ENCODE data around the gene NLRP12. TPM values are rescaled to one million over a fixed set of nuclear protein-coding genes. Genes with fewer than 3 reads are reported as not detected.

Gene NLRP12
- total RNA-seq, result not detected in 2 replicates
- 0.61 TPM for total RNA-seq (2013)
- 0.22 and 0.26 TPM in 2 replicates for polyA plus RNA-seq
- polyA minus RNA-seq, result 0.64 and 0.94 TPM in 2 replicates

GRCh38 chr19:53824134-53824611 lies at the start of gene NLRP12:
TSS of gene NLRP12 (minus strand) at chr19:53824314. CDS start at chr19:53824174, 140 bp downstream.
- no peaks in the 10 kb centered on the region for H4K20me1 ChIP-seq (ENCODE audit: control insufficient read depth, insufficient read depth, low read length, poor library complexity, severe bottlenecking)
- H3K4me1 Mint-ChIP-seq, result peaks cover 1% of the 10 kb centered on the region
- H3K4me3 ChIP-seq (ENCODE audit: control extremely low read depth in 1 of 5, extremely low read depth in 1 of 5, insufficient read depth in 1 of 5, low read depth in 2 of 5, low read length in 4 of 5), result peak within 1 kb of the TSS in 1 of 5 experiments; percentile 34
- peaks cover 16% of the 10 kb centered on the region for H3K27me3 Mint-ChIP-seq
- H3K36me3 ChIP-seq (replicated peaks in 1 of 2; ENCODE audit: control extremely low read depth in 1 of 2, control insufficient read depth in 1 of 2, extremely low read depth in 1 of 2, insufficient read depth in 2 of 2, low read length in 1 of 2), result no peaks in the 10 kb centered on the region
- no peaks in the 10 kb centered on the region for H3K9me3 Mint-ChIP-seq (ENCODE audit: insufficient read depth)
- no peak within 1 kb of the TSS for H2AFZ ChIP-seq (ENCODE audit: insufficient read depth, low read depth, low read length, poor library complexity, severe bottlenecking)
- WGBS (ENCODE audit: insufficient coverage), result 51% methylated on average over 6 of the region's 14 CpGs
- no peak within 1 kb of the TSS for H3K27ac Mint-ChIP-seq
- no peak for ATAC-seq (ENCODE audit: low read depth)
- no peak within 1 kb of the TSS for H3K4me3 Mint-ChIP-seq
- H3K79me2 ChIP-seq (ENCODE audit: control insufficient read depth, insufficient read depth, low read length), result no peaks in the 10 kb centered on the region
- no peak within 1 kb of the TSS for H3K27ac ChIP-seq (ENCODE audit: low read length in 2 of 2)
- peaks cover 0 to 10% (median 0%) of the 10 kb centered on the region in 4 experiments for H3K27me3 ChIP-seq (replicated peaks in 1 of 4; ENCODE audit: control extremely low read depth in 1 of 4, control insufficient read depth in 3 of 4, insufficient read depth in 4 of 4, low read length in 3 of 4)
- ChIA-PET CTCF (no interaction called here), POLR2A (no interaction called here)
- no peaks in the 10 kb centered on the region for H3K4me1 ChIP-seq (ENCODE audit: control insufficient read depth in 2 of 2, insufficient read depth in 2 of 2, low read length in 2 of 2)
- intact Hi-C loops (cut with micrococcal nuclease), result no loop called here
- H3K4me2 ChIP-seq (replicated peaks; ENCODE audit: low read depth, low read length, poor library complexity, severe bottlenecking), result no peak within 1 kb of the TSS
- DNase-seq, result no peak
- H3K9ac ChIP-seq (ENCODE audit: low read length), result no peak within 1 kb of the TSS
- TF ChIP-seq EZH2 (IDR thresholded peaks at IDR 0.05; ENCODE audit: borderline replicate concordance, insufficient read depth, low read depth, low read length, poor library complexity, severe bottlenecking), result no peak
- TF ChIP-seq CTCF (IDR thresholded peaks at IDR 0.05), result no peak
- H3K9me3 ChIP-seq (ENCODE audit: control extremely low read depth in 1 of 3, control insufficient read depth in 2 of 3, insufficient read depth in 1 of 3, low read length in 2 of 3), result peaks cover 0 to 7% (median 0%) of the 10 kb centered on the region in 3 donors

GRCh38 chr19:53872762-53873161 lies 48.6 kb upstream of the NLRP12 start:
- TF ChIP-seq EZH2 (IDR thresholded peaks at IDR 0.05; ENCODE audit: borderline replicate concordance, insufficient read depth, low read depth, low read length, poor library complexity, severe bottlenecking) (no peak), CTCF (IDR thresholded peaks at IDR 0.05) (no peak)
- peaks cover 5 to 29% of the 10 kb centered on the region in 2 experiments for H3K36me3 ChIP-seq (replicated peaks in 1 of 2; ENCODE audit: control extremely low read depth in 1 of 2, control insufficient read depth in 1 of 2, extremely low read depth in 1 of 2, insufficient read depth in 2 of 2, low read length in 1 of 2)
- CTCF ChIA-PET, result interaction anchor here (0.7 to 2.5 kb wide), 2 partner anchors 11 to 234 kb away, joined by 3 to 7 read pairs; no protein-coding TSS in a partner anchor
- H3K4me3 ChIP-seq (ENCODE audit: control extremely low read depth in 1 of 5, extremely low read depth in 1 of 5, insufficient read depth in 1 of 5, low read depth in 2 of 5, low read length in 4 of 5), result no peak overlapping the region
- no peak overlapping the region for H3K4me3 Mint-ChIP-seq
- peak overlapping the region; percentile 27 for H3K27ac Mint-ChIP-seq
- DNase-seq (no peak), ATAC-seq (ENCODE audit: low read depth) (no peak)
- POLR2A ChIA-PET, result interaction anchor here (0.6 kb wide), 1 partner anchor 932 kb away, joined by 12 read pairs; no protein-coding TSS in a partner anchor
- H3K9me3 ChIP-seq (ENCODE audit: control extremely low read depth in 1 of 3, control insufficient read depth in 2 of 3, insufficient read depth in 1 of 3, low read length in 2 of 3), result peaks cover 0 to 14% (median 0%) of the 10 kb centered on the region in 3 donors
- peak overlapping the region; percentile 8 for H3K4me2 ChIP-seq (replicated peaks; ENCODE audit: low read depth, low read length, poor library complexity, severe bottlenecking)
- WGBS (ENCODE audit: insufficient coverage), result 83% methylated on average over 4 of the region's 6 CpGs
- peaks cover 60% of the 10 kb centered on the region for H3K79me2 ChIP-seq (ENCODE audit: control insufficient read depth, insufficient read depth, low read length)
- no peak overlapping the region for H3K27ac ChIP-seq (ENCODE audit: low read length in 2 of 2)
- H3K9ac ChIP-seq (ENCODE audit: low read length), result no peak overlapping the region
- H3K27me3 ChIP-seq (replicated peaks in 1 of 4; ENCODE audit: control extremely low read depth in 1 of 4, control insufficient read depth in 3 of 4, insufficient read depth in 4 of 4, low read length in 3 of 4), result no peaks in the 10 kb centered on the region
- no peaks in the 10 kb centered on the region for H3K9me3 Mint-ChIP-seq (ENCODE audit: insufficient read depth)
- peaks cover 4% of the 10 kb centered on the region for H3K27me3 Mint-ChIP-seq
- peaks cover 39 to 69% of the 10 kb centered on the region in 2 donors for H3K4me1 ChIP-seq (ENCODE audit: control insufficient read depth in 2 of 2, insufficient read depth in 2 of 2, low read length in 2 of 2)
- H3K4me1 Mint-ChIP-seq, result peaks cover 54% of the 10 kb centered on the region
- H4K20me1 ChIP-seq (ENCODE audit: control insufficient read depth, insufficient read depth, low read length, poor library complexity, severe bottlenecking), result peaks cover 82% of the 10 kb centered on the region
- intact Hi-C loops (cut with micrococcal nuclease), result no loop called here
- no peak overlapping the region for H2AFZ ChIP-seq (ENCODE audit: insufficient read depth, low read depth, low read length, poor library complexity, severe bottlenecking)
